Measurements from ENCODE around the gene MEGF6. TPM values are rescaled to one million over a fixed set of nuclear protein-coding genes. Genes with fewer than 3 reads are reported as not detected.

The MEGF6 gene
- total and polyA plus RNA-seq, 2 experiments from 2014 or later, result 11.6 to 21.9 TPM

DNA sequence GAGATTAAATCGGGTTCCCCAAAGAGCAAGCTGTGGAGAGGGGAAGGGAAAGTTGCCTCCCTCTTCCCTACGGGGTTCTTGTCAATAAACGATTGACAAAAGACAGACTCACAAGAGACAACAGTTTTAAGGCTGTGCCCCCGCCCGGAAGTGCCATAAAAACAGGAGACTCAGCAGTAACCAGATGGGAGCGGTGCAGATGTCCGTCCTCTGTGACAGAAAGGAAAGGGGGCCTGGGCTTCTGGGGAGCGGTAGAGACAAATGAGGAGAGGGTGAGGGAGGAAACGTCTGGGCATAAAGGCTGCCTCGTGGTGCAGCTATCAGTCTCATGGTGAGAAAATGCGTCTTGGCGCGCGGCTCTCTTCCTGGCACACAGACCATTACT lies 46.9 kb upstream of the MEGF6 start:
- H3K4me3 ChIP-seq, result no peak overlapping the region
- no peak for DNase-seq (ENCODE audit: low spot score)
- WGBS (ENCODE audit: low lambda C conversion rate, missing lambda C conversion rate), result 48% methylated on average over 14 of the region's 14 CpGs
- no peaks in the 10 kb centered on the region for H3K79me2 ChIP-seq
- peaks cover 43% of the 10 kb centered on the region for H3K27me3 ChIP-seq
- no peak overlapping the region for H3K4me2 ChIP-seq
- no peaks in the 10 kb centered on the region for H4K20me1 ChIP-seq (ENCODE audit: insufficient read depth, poor library complexity, severe bottlenecking)
- no peaks in the 10 kb centered on the region for H3K4me1 ChIP-seq (ENCODE audit: insufficient read depth)
- H3K27ac ChIP-seq, result no peak overlapping the region
- H2AFZ ChIP-seq, result no peak overlapping the region
- no peaks in the 10 kb centered on the region for H3K9me2 ChIP-seq (replicated peaks; ENCODE audit: insufficient read depth)
- no peaks in the 10 kb centered on the region for H3K9me3 ChIP-seq (ENCODE audit: low read depth)
- TF ChIP-seq CTCF (IDR thresholded peaks at IDR 0.05; ENCODE audit: poor library complexity) (no peak), EZH2 (IDR thresholded peaks at IDR 0.05; ENCODE audit: borderline replicate concordance) (no peak), EZH2phosphoT487 (IDR thresholded peaks at IDR 0.05; ENCODE audit: low read depth, severe bottlenecking, unreplicated experiment) (no peak)
- H3K36me3 ChIP-seq (replicated peaks; ENCODE audit: insufficient read depth, low read depth), result no peaks in the 10 kb centered on the region

DNA sequence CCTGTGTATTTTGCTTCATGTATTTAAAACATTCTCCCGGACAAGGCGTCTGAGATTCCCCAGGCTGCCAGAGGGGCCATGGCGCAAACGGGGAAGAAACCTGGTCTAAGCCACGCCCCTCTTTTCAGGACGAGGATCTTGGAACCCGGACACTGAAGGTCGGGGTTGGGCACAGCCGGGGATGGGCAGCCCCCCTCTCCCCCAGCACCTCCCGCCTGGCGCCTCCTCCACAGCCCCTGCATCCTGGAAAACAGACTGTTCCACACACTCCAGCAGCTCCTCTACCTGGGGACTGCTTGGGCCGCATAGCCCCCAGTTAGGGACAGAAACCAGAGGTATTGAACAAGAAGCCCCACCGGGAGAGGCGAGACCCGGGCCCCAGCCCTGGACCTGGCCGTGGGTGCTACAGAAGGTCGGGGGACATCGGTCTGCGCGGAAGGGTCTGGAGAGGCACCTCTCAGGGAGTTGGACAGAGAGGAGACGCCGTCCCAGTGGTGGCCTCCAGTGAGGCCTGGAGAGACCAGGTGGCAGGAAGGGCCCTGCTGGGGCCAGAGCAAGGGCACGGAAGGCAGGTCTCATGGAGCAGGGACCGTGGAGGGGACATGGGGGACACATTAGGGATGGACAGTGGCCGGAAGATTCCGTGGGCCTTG lies 46.4 kb upstream of the MEGF6 start:
- Histone ChIP-seq H3K36me3 (replicated peaks; ENCODE audit: insufficient read depth, low read depth) (no peaks in the 10 kb centered on the region), H3K9me2 (replicated peaks; ENCODE audit: insufficient read depth) (no peaks in the 10 kb centered on the region), H3K27ac (no peak overlapping the region), H3K4me2 (no peak overlapping the region), H4K20me1 (ENCODE audit: insufficient read depth, poor library complexity, severe bottlenecking) (no peaks in the 10 kb centered on the region), H2AFZ (no peak overlapping the region), H3K79me2 (no peaks in the 10 kb centered on the region), H3K9me3 (ENCODE audit: low read depth) (no peaks in the 10 kb centered on the region), H3K4me3 (no peak overlapping the region), H3K4me1 (ENCODE audit: insufficient read depth) (no peaks in the 10 kb centered on the region), H3K27me3 (peaks cover 48% of the 10 kb centered on the region)
- WGBS (ENCODE audit: low lambda C conversion rate, missing lambda C conversion rate), result 83% methylated on average over 21 of the region's 26 CpGs
- DNase-seq (ENCODE audit: low spot score), result no peak
- TF ChIP-seq CTCF (IDR thresholded peaks at IDR 0.05; ENCODE audit: poor library complexity) (no peak), EZH2 (IDR thresholded peaks at IDR 0.05; ENCODE audit: borderline replicate concordance) (no peak)

DNA sequence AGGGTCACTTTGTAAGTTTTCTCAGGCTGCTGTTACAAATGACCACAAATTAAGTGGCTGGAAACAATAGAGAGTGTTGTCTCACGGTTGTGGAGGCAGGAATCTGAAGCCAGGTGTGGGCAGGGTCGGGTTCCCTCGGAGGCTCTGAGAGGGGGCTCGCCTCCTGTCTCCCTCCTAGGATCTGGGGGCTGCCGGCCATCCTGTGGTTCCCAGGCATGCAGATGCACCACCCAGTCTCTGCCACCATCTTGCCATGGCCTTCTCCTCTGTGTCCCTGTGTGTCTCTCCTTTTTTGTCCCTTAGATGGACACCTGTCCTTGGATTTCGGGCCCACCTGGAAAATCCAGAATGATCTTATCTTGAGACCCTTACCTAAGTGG lies 45.8 kb upstream of the MEGF6 start:
- H3K4me3 ChIP-seq, result no peak overlapping the region
- H3K79me2 ChIP-seq, result no peaks in the 10 kb centered on the region
- no peaks in the 10 kb centered on the region for H3K4me1 ChIP-seq (ENCODE audit: insufficient read depth)
- H3K9me3 ChIP-seq (ENCODE audit: low read depth), result no peaks in the 10 kb centered on the region
- TF ChIP-seq EZH2phosphoT487 (IDR thresholded peaks at IDR 0.05; ENCODE audit: low read depth, severe bottlenecking, unreplicated experiment), result no peak
- no peak for TF ChIP-seq EZH2 (IDR thresholded peaks at IDR 0.05; ENCODE audit: borderline replicate concordance)
- no peak for TF ChIP-seq CTCF (IDR thresholded peaks at IDR 0.05; ENCODE audit: poor library complexity)
- no peak overlapping the region for H2AFZ ChIP-seq
- H3K9me2 ChIP-seq (replicated peaks; ENCODE audit: insufficient read depth), result no peaks in the 10 kb centered on the region
- H3K27ac ChIP-seq, result no peak overlapping the region
- no peak for DNase-seq (ENCODE audit: low spot score)
- H3K27me3 ChIP-seq, result peaks cover 54% of the 10 kb centered on the region
- no peaks in the 10 kb centered on the region for H3K36me3 ChIP-seq (replicated peaks; ENCODE audit: insufficient read depth, low read depth)
- H4K20me1 ChIP-seq (ENCODE audit: insufficient read depth, poor library complexity, severe bottlenecking), result no peaks in the 10 kb centered on the region
- no peak overlapping the region for H3K4me2 ChIP-seq
- WGBS (ENCODE audit: low lambda C conversion rate, missing lambda C conversion rate), result 77% methylated on average over 6 of the region's 6 CpGs

All from hepatocyte (in vitro differentiated cells).